ENCODE data around the gene CADM1. TPM values are rescaled to one million over a fixed set of nuclear protein-coding genes. Genes with fewer than 3 reads are reported as not detected.

Gene CADM1
- total and polyA plus RNA-seq, 8 donors, result 6.3 to 38.8 (median 24.5) TPM

GRCh38 chr11:115462757-115463156, 41.5 kb downstream of the CADM1 start:
- H3K4me3 ChIP-seq, result no peak overlapping the region
- WGBS, 2 donors, result 62 to 77% methylated on average over 1 of the region's 1 CpG
- no peaks in the 10 kb centered on the region for H3K27me3 ChIP-seq
- FAIRE-seq (no peak), ATAC-seq (peak in 1 of 4 donors; percentile 23), DNase-seq (no peak)
- TF ChIP-seq CTCF (IDR thresholded peaks at IDR 0.05), result no peak
- no peaks in the 10 kb centered on the region for H3K36me3 ChIP-seq
- H3K4me1 ChIP-seq, result no peaks in the 10 kb centered on the region
- H3K27ac ChIP-seq, result peak overlapping the region in 1 of 4 donors; percentile 33
- intact Hi-C loops (cut with DNase I), result no loop called here
- H3K9me3 ChIP-seq, result no peaks in the 10 kb centered on the region

GRCh38 chr11:115462004-115462541, 42.1 kb downstream of the CADM1 start:
- H3K4me3 ChIP-seq, result peak overlapping the region in 2 of 4 donors; percentile 2 to 10
- ATAC-seq, result peak; percentile 50 to 85 (median 68)
- no peak for TF ChIP-seq CTCF (IDR thresholded peaks at IDR 0.05)
- intact Hi-C loops (cut with DNase I), result no loop called here
- no peaks in the 10 kb centered on the region for H3K4me1 ChIP-seq
- no peaks in the 10 kb centered on the region for H3K27me3 ChIP-seq
- no peak for FAIRE-seq
- H3K36me3 ChIP-seq, result no peaks in the 10 kb centered on the region
- H3K9me3 ChIP-seq, result no peaks in the 10 kb centered on the region
- peak overlapping the region in 2 of 4 donors; percentile 20 to 33 for H3K27ac ChIP-seq
- peak in 2 of 6 donors; percentile 8 to 21 for DNase-seq
- WGBS, 2 donors, result 23 to 25% methylated on average over 18 of the region's 18 CpGs

GRCh38 chr11:115460512-115460911, 43.7 kb downstream of the CADM1 start:
- no peaks in the 10 kb centered on the region for H3K9me3 ChIP-seq
- no peak overlapping the region for H3K27ac ChIP-seq
- H3K36me3 ChIP-seq, result no peaks in the 10 kb centered on the region
- no peak for FAIRE-seq
- intact Hi-C loops (cut with DNase I), result no loop called here
- no peak for DNase-seq
- H3K27me3 ChIP-seq, result no peaks in the 10 kb centered on the region
- WGBS, 2 donors, result 95 to 96% methylated on average over 1 of the region's 1 CpG
- ATAC-seq, result no peak
- TF ChIP-seq CTCF (IDR thresholded peaks at IDR 0.05), result no peak
- H3K4me3 ChIP-seq, result no peak overlapping the region
- no peaks in the 10 kb centered on the region for H3K4me1 ChIP-seq

- Histone ChIP-seq H3K27me3 (no peaks in the 10 kb centered on the region), H3K27ac (no peak overlapping the region), H3K4me1 (no peaks in the 10 kb centered on the region), H3K4me3 (no peak overlapping the region), H3K36me3 (no peaks in the 10 kb centered on the region), H3K9me3 (no peaks in the 10 kb centered on the region)
- TF ChIP-seq CTCF (IDR thresholded peaks at IDR 0.05), result no peak
- DNase-seq, result no peak
- no peak for ATAC-seq
- intact Hi-C loops (cut with DNase I), result no loop called here
- FAIRE-seq, result no peak
Observed at GRCh38 chr11:115459563-115459962, 44.7 kb downstream of the CADM1 start.

GRCh38 chr11:115458877-115459276, 45.3 kb downstream of the CADM1 start:
- intact Hi-C loops (cut with DNase I), result no loop called here
- DNase-seq (no peak), ATAC-seq (no peak), FAIRE-seq (no peak)
- Histone ChIP-seq H3K4me1 (no peaks in the 10 kb centered on the region), H3K9me3 (no peaks in the 10 kb centered on the region), H3K27ac (no peak overlapping the region), H3K36me3 (no peaks in the 10 kb centered on the region), H3K27me3 (no peaks in the 10 kb centered on the region), H3K4me3 (no peak overlapping the region)
- no peak for TF ChIP-seq CTCF (IDR thresholded peaks at IDR 0.05)
- WGBS, 2 donors, result 51 to 57% methylated on average over 4 of the region's 4 CpGs
